Endothelial cell of umbilical vein (primary cell): ENCODE results near the gene METTL15. TPM values are rescaled to one million over a fixed set of nuclear protein-coding genes. Genes with fewer than 3 reads are reported as not detected.
"Not testable (repeated sequence)": the region's sequence is repeated elsewhere in the genome, so short reads cannot be mapped to it uniquely, and the experiment has no call there.

Experiments used
- BruUV-seq: library from RNA; stranded (reverse); fragments of 400-500 nt; replicated peaks from 2 replicates; lab custom pipeline; 2021; lab: Mats Ljungman, UMichigan
- CTCF ChIA-PET: fragments of 300-600, 350-600 bp; sonication (Branson Sonifier 250); formaldehyde crosslinking; loops from one replicate; lab custom pipeline; 2021; ENCODE audit warnings: antibody characterized with exemption, inconsistent platforms; lab: Charles Lee
- POLR2A ChIA-PET: fragments of 300-600, 350-600 bp; sonication (Branson Sonifier 250); formaldehyde crosslinking; loops from one replicate; lab custom pipeline; 2021; ENCODE audit warnings: antibody characterized with exemption, inconsistent platforms; lab: Charles Lee
- DNase-seq: peaks from one replicate; pipeline ENCODE4 v3.0.0-alpha.2; 2011; ENCODE audit warnings: low read depth, low spot score
- FAIRE-seq: peaks from 2 replicates; lab custom pipeline; 2011; peaks lifted over from hg19 to GRCh38; lab: Jason Lieb, UNC
- H2AFZ ChIP-seq: 2 replicates; pipeline ENCODE4 v1.6.0; 2012; ENCODE audit warnings: low read depth, low read length, control low read depth, inconsistent platforms
- H3K27ac ChIP-seq: 2 replicates; pipeline ENCODE4 v1.5.1; 2011; ENCODE audit warnings: low read depth, mild to moderate bottlenecking, control low read depth, low read length, moderate library complexity; ENCODE audit not compliant: insufficient read depth
- H3K27me3 ChIP-seq, 2 experiments: 2 replicates each; pipeline versions ENCODE4 v1.6.0 to v1.6.1; 2011; ENCODE audit warnings: low read length in 2 of 2, mixed read lengths in 1 of 2; ENCODE audit not compliant: control insufficient read depth in 2 of 2, insufficient read depth in 2 of 2
- H3K36me3 ChIP-seq, 2 experiments: 2 replicates in 1 of 2; 3 replicates in 1 of 2; pipeline ENCODE4 v1.5.1; 2011; ENCODE audit warnings: low read length in 2 of 2, mild to moderate bottlenecking in 1 of 2, moderate library complexity in 1 of 2; ENCODE audit not compliant: control insufficient read depth in 2 of 2, insufficient read depth in 2 of 2; ENCODE audit errors: extremely low read depth in 1 of 2
- H3K4me1 ChIP-seq: 3 replicates; pipeline ENCODE4 v1.5.1; 2011; ENCODE audit warnings: mild to moderate bottlenecking, low read length; ENCODE audit not compliant: control insufficient read depth, insufficient read depth; ENCODE audit errors: extremely low read depth
- H3K4me2 ChIP-seq: 2 replicates; pipeline ENCODE4 v1.6.1; 2011; ENCODE audit warnings: low read length, control low read depth, mixed read lengths; ENCODE audit not compliant: insufficient read depth
- H3K4me3 ChIP-seq, 3 experiments: fragments of 200-600 bp in 1 of 3; sonication (generic), shearing (Covaris generic) in 1 of 3; replicated peaks in 1 of 3; 2 replicates each; pipeline ENCODE4 v1.5.1; 2011 to 2016; ENCODE audit warnings: control low read depth in 3 of 3, low read length in 3 of 3, mild to moderate bottlenecking in 2 of 3, inconsistent platforms in 1 of 3, low read depth in 1 of 3, moderate library complexity in 1 of 3; ENCODE audit not compliant: insufficient read depth in 1 of 3
- H3K79me2 ChIP-seq: 2 replicates; pipeline ENCODE4 v1.6.0; 2012; ENCODE audit warnings: low read length, inconsistent platforms; ENCODE audit not compliant: control insufficient read depth, insufficient read depth
- H3K9ac ChIP-seq: replicated peaks from 2 replicates; pipeline ENCODE3; 2011; ENCODE audit warnings: low read length, control low read depth; ENCODE audit not compliant: insufficient read depth; ENCODE audit errors: extremely low read depth
- H3K9me1 ChIP-seq: replicated peaks from 3 replicates; pipeline ENCODE4 v1.6.0; 2011; ENCODE audit warnings: mild to moderate bottlenecking, low read length; ENCODE audit not compliant: control insufficient read depth, insufficient read depth; ENCODE audit errors: extremely low read depth
- H3K9me3 ChIP-seq: replicated peaks from 2 replicates; pipeline ENCODE4 v1.5.1; 2012; ENCODE audit warnings: low read length, inconsistent platforms; ENCODE audit not compliant: control insufficient read depth, insufficient read depth
- H4K20me1 ChIP-seq: replicated peaks from 2 replicates; pipeline ENCODE3; 2011; ENCODE audit warnings: mild to moderate bottlenecking, low read length; ENCODE audit not compliant: control insufficient read depth, insufficient read depth; ENCODE audit errors: extremely low read depth
- CTCF ChIP-seq, 2 donors: IDR thresholded peaks; 1 replicate in 1 of 2; 2 replicates in 1 of 2; pipeline ENCODE4 v1.5.1; 2011; ENCODE audit warnings: low read length in 2 of 2, mild to moderate bottlenecking in 2 of 2, moderate library complexity in 2 of 2, control low read depth in 1 of 2, inconsistent platforms in 1 of 2, low read depth in 1 of 2; ENCODE audit not compliant: insufficient read depth in 1 of 2; ENCODE audit errors: extremely low read depth in 1 of 2
- EZH2 ChIP-seq: IDR thresholded peaks from 2 replicates; pipeline ENCODE4 v1.6.1; 2012; ENCODE audit warnings: borderline replicate concordance, low read depth, mild to moderate bottlenecking, moderate library complexity, low read length, inconsistent platforms; ENCODE audit not compliant: severe bottlenecking
- FOS ChIP-seq: IDR thresholded peaks from 2 replicates; pipeline ENCODE4 v1.6.1; 2011; ENCODE audit warnings: mild to moderate bottlenecking, low read length, moderate library complexity, borderline replicate concordance; ENCODE audit not compliant: insufficient read depth
- GATA2 ChIP-seq: IDR thresholded peaks from 2 replicates; pipeline ENCODE4 v1.7.0; 2011; ENCODE audit warnings: low read depth, mild to moderate bottlenecking, moderate library complexity, mixed read lengths, low read length; ENCODE audit not compliant: insufficient read length, insufficient read depth
- JUN ChIP-seq: IDR thresholded peaks from 2 replicates; pipeline ENCODE4 v1.6.1; 2011; ENCODE audit warnings: borderline replicate concordance, low read depth; ENCODE audit not compliant: insufficient read length, insufficient read depth
- MAX ChIP-seq: IDR thresholded peaks from 2 replicates; pipeline ENCODE4 v1.6.1; 2011; ENCODE audit not compliant: insufficient read depth, insufficient read length
- MYC ChIP-seq: IDR thresholded peaks from one replicate; pipeline ENCODE4 v1.6.1; 2011; ENCODE audit warnings: mild to moderate bottlenecking, low read depth, low read length
- POLR2A ChIP-seq: IDR thresholded peaks from 2 replicates; pipeline ENCODE4 v1.6.1; 2012; ENCODE audit warnings: low read depth, mild to moderate bottlenecking, control low read depth, low read length
- POLR2AphosphoS5 ChIP-seq: IDR thresholded peaks from 2 replicates; pipeline ENCODE4 v1.6.1; 2012; ENCODE audit warnings: low read depth, mild to moderate bottlenecking, control low read depth, low read length, moderate library complexity; ENCODE audit not compliant: insufficient read depth
- dilution Hi-C: fragments of 300-500 bp; cut with MboI; formaldehyde crosslinking; loops from one replicate; pipeline ENCODE4 v1.15.0; 2019; ENCODE audit warnings: low sequenced_read_pairs; ENCODE audit not compliant: extremely low pct_ligation_motif_present
- intact Hi-C: fragments of 100-400 bp; cut with micrococcal nuclease; formaldehyde crosslinking; loops from one replicate; pipeline ENCODE4 v1.10.0; 2022
- polyA plus RNA-seq, 4 experiments: library from polyadenylated mRNA; depleted of rRNA in 3 of 4; stranded (reverse) in 3 of 4; unstranded in 1 of 4; fragments of >200 nt; gene quantifications; 2 replicates each; pipeline versions ENCODE4 v1.2.1 to v1.2.3, GENCODE V29; 2011 to 2012; ENCODE audit warnings: missing spikeins in 1 of 4
- total RNA-seq: library from RNA; stranded (reverse); gene quantifications from 2 replicates; pipeline ENCODE4 v1.2.3, GENCODE V29; 2021

METTL15 gene
- total and polyA plus RNA-seq, 2 donors (not counting 3 experiments of a cell fraction or from before 2014, with no cell fraction given): 3.2 to 12.1 TPM

- H3K4me2 ChIP-seq: no peak overlapping the region
- no peak overlapping the region for H3K27ac ChIP-seq
- no peak overlapping the region for H3K4me3 ChIP-seq
- TF ChIP-seq EZH2: no peak
- no peak for TF ChIP-seq GATA2
- no peak for TF ChIP-seq FOS
- TF ChIP-seq POLR2AphosphoS5: no peak
- TF ChIP-seq MYC: no peak
- no peak for TF ChIP-seq CTCF (IDR thresholded peaks at IDR 0.05; ENCODE audit: extremely low read depth in 1 of 2, insufficient read depth in 1 of 2, low read depth in 1 of 2, low read length in 2 of 2)
- TF ChIP-seq JUN: no peak
- no peak for TF ChIP-seq POLR2A
- TF ChIP-seq MAX: no peak
- no peak for FAIRE-seq
- BruUV-seq: no TSS peak
- peaks cover 3% of the 10 kb centered on the region for H3K4me1 ChIP-seq
- H4K20me1 ChIP-seq: peaks cover 2% of the 10 kb centered on the region
- POLR2A ChIA-PET: interaction anchor here (0.7 kb wide), 1 partner anchor 102 kb away, joined by 4 read pairs; no protein-coding TSS in a partner anchor
- H2AFZ ChIP-seq: no peak overlapping the region
- H3K9me1 ChIP-seq: no peaks in the 10 kb centered on the region
- intact Hi-C loops (no loop called here), dilution Hi-C loops (no loop called here)
- H3K9ac ChIP-seq: no peak overlapping the region
- no peaks in the 10 kb centered on the region for H3K27me3 ChIP-seq
- H3K9me3 ChIP-seq: no peaks in the 10 kb centered on the region
- CTCF ChIA-PET: interaction anchor here (0.7 to 1.0 kb wide), 2 partner anchors 10 to 104 kb away, joined by 3 read pairs; no protein-coding TSS in a partner anchor
- H3K79me2 ChIP-seq: peaks cover 83% of the 10 kb centered on the region
- H3K36me3 ChIP-seq: peaks cover 0 to 2% of the 10 kb centered on the region in 2 experiments
- no peak for DNase-seq
Measured at GRCh38 chr11:28100665-28101064, 7.5 kb upstream of the METTL15 start.

GRCh38 chr11:28102300-28102699 is 5.9 kb upstream of the METTL15 start:
- intact Hi-C loops, POLR2A ChIA-PET: not testable (repeated sequence)

More at GRCh38 chr11:28102300-28102699, 5.9 kb upstream of the METTL15 start:
- Histone ChIP-seq H3K4me1 (peaks cover 13% of the 10 kb centered on the region), H3K79me2 (peaks cover 95% of the 10 kb centered on the region)
- H3K27ac ChIP-seq, H3K4me2 ChIP-seq, BruUV-seq, H4K20me1 ChIP-seq, CTCF ChIA-PET, H2AFZ ChIP-seq, H3K27me3 ChIP-seq, H3K9me3 ChIP-seq, FAIRE-seq, H3K36me3 ChIP-seq, DNase-seq, H3K4me3 ChIP-seq, H3K9me1 ChIP-seq, H3K9ac ChIP-seq, dilution Hi-C loops: not testable (repeated sequence)
